ENCODE measurements around the gene MAML2.

MAML2 gene

DNA sequence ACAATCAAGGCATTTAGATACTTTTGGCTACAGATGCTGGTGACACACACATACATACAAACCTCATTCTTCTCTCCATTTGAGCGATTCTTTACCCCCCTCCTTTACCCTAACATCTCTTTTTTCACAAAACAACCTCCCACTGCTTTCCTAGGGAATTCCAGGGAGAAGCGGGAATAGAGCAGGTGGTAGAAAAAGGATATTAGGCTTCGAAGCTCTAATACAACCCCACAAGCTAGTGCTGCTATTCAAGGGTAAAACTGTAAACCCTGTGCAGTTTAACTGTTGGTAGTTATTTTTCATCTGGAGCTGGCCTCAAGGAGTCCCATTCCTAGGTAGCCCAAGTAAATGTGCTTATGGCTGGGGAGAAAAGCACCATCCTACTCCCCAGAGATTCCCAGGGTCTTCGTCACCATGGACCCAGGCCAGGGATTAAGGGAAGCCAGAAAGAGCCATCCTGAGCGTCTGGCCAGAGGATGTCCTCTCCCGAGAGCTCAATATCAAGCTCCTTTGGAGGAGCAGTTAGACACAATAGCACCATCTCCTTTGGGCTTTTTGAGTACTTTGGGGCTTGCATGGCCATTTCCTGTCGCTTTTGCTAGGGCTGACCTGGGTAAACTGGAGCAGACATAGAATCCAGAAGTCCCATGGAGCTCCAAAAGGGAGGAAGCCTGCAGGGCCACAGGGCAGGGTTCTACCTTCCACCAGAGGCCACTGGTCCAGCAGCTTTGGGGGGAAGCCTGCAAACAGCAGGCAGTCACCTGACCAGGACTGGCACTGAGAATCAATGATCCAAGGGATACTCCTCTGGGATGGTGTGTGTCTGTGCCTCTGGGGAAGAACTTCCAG lies 3.1 kb downstream of the MAML2 start:
- no peak for DNase-seq (ENCODE audit: low spot score)

GRCh38 chr11:96338910-96339705 lies 3.9 kb downstream of the MAML2 start:
- peak; percentile 83 for DNase-seq (ENCODE audit: low spot score)

DNA sequence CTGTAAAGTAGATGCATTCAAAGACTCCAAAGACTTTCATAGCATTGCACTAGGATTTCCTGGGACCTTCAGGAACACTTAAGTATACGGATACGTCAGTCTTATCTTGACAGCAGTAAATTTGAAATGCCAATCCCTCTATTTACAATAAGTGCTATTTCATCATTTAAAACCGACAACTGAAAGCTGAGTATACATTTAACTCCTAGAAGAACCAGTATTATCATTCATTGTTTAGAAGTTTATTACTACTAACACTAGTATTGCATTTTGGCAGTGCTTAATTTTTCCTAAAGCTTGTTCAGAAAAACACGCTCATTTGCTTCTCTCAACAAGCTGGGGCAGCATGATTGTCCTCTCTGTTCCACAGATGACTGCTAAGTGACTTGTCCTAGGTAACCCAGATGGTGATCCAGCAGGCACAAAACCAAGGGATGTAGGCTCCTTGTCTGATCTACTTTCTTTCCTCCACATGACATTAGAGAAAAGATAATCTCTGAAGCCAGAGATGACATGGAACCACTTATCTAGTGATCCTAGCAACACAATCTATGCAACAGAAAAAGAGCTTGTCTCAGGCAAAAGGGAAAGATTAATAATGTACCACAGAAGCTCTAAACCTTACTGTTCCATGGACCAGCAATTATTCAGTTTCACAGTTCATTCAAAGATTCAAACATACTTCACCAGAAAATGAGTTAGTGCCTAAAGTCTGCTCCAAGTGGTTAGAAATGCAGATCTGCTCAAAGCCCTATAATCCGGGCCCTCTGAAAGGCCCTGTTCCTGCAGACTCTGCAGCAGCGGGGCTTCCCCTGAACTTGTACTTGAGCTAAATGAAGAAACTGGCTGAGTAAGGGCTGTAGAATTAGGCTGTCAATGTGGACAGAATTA lies 5.2 kb downstream of the MAML2 start:
- DNase-seq (ENCODE audit: low spot score): peak; percentile 68

DNA sequence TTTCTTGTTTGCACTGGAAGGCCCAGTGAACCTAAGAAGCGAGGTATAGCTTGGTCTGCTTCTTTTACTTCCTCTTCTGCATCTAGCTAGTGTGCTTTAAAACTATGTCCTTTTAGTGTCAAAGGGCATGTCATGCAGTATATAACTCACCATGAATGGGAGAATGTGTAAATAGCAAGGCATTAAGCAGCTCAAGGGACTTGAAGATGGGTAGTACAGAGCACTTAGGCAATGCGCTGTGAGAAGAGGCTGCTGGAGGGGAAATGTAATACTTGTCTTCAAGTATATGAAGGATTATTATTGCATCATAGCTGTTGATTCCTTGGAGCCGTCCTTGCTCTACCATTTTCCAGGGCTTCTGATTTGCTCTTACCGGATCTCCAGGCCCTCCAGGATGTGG lies 7.6 kb downstream of the MAML2 start:
- DNase-seq (ENCODE audit: low spot score): no peak

GRCh38 chr11:96334219-96334618 lies 8.8 kb downstream of the MAML2 start:
- no peak for DNase-seq (ENCODE audit: low spot score)

DNA sequence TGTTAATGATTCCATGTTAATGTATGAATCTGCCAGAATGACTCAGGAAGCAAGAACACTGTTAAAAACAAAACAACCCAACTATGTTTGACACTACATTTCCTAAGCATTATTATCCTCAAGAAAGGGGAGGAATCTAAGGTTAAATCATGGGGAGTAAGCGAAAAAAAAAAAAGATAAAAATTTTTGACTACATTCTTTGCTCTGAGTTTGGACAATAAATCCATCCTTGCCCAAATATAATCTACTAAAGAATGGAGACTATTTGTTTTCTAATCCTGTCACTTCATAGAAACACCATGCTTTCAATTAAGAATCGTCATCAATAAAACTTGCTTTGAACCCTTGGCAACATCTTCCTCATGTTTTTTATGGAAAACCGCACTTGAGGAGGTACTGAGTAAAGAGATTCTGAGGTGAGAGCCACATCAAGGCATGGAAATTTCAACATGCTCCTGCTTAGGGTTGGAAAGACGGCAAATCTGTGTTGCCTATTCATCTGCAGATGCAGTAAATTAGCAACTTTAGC lies 9.7 kb downstream of the MAML2 start:
- no peak for DNase-seq (ENCODE audit: low spot score)

DNA sequence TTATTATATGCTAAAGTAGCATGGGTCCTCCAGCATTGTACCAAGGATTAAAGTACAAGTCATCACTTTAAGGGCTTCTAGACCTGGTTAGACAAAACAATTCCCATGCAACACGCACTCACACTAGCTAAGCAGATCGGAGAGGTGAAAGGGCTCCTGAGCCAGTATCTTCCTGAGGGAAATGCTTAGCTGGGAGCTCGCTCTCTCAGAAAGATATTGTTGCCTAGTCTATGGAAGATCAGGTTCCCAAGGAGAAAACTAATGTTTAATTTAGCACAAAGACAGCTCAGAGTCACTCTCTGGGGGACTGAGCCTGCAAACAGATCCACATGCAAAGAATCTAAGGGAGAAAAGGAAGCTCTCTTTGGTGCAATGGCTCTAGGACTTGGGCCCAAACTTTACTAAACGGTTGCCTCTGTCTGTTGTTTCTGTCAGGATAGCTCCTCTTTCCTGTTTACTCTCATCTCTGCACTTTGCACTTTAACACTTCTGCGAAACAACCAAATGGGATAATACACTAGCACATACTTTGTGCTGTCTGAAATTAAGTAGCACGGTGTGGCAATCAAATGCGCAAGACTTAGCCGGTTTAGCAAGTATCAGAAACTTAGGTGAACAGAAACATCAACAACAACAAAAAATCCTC lies 10.7 kb downstream of the MAML2 start:
- no peak for DNase-seq (ENCODE audit: low spot score)

GRCh38 chr11:96331699-96332116 lies 11.3 kb downstream of the MAML2 start:
- no peak for DNase-seq (ENCODE audit: low spot score)

GRCh38 chr11:96330511-96330859 lies 12.5 kb downstream of the MAML2 start:
- no peak for DNase-seq (ENCODE audit: low spot score)

GRCh38 chr11:96329855-96330510 lies 13.0 kb downstream of the MAML2 start:
- DNase-seq (ENCODE audit: low spot score): no peak

GRCh38 chr11:96329419-96329818 lies 13.6 kb downstream of the MAML2 start:
- peak; percentile 53 for DNase-seq (ENCODE audit: low spot score)

- DNase-seq (ENCODE audit: low spot score): no peak
These were observed 14.5 kb downstream of the MAML2 start for GRCh38 chr11:96328395-96329010.

DNA sequence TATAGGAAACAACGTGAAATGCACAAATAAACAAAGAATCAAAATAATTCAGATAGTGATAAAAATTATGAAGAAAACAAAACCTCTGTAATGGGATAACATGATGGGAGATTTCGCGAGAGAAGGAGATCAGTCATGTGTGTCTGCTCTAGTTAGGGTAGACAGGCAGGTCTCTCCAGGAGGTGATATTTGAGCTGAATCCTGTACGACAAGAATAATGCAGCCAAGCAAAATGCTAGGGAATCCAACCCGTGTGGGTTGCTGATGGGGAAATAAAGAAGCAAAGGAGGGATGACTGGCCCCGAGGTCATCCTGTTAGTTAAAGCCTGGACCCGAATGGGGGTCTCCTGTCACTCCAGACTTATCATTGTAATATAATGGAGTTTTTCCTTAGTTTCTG lies 16.0 kb downstream of the MAML2 start:
- DNase-seq (ENCODE audit: low spot score): no peak

DNA sequence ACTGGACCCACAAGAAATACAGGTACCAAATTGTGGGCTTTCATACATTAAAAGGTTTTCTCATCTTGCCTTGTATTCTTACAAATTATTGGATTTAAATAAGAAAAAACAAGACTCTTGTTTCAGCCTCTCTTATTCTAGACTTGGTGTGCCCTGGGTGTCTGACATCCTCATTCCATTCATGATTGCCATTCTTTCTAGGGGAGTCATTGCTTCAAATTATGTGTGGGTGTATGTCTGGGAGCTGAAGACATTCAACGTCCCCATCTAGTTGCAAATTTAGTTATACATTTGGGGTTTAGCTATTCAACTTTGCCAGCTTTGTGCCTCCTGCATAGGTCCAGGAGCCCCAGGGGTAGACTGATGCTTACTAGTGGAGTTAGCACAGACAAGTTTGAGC lies 18.1 kb downstream of the MAML2 start:
- no peak for DNase-seq (ENCODE audit: low spot score)

DNA sequence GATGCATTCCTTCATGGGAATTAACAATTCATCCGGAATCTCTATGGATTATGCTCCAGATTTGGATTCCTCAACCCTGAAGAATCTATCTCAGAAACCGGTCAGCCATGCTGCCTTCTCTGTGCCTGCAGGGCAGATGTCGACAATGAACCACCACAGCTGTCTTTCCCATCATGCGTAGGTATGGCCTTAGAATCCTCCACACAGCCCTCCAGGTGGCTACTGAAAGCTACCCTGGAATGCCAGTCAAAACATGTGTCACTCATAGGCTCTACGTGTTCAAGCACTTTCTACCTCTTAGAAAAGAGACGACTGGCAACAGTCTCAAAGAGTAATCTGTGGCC lies 19.4 kb downstream of the MAML2 start:
- no peak for DNase-seq (ENCODE audit: low spot score)

DNA sequence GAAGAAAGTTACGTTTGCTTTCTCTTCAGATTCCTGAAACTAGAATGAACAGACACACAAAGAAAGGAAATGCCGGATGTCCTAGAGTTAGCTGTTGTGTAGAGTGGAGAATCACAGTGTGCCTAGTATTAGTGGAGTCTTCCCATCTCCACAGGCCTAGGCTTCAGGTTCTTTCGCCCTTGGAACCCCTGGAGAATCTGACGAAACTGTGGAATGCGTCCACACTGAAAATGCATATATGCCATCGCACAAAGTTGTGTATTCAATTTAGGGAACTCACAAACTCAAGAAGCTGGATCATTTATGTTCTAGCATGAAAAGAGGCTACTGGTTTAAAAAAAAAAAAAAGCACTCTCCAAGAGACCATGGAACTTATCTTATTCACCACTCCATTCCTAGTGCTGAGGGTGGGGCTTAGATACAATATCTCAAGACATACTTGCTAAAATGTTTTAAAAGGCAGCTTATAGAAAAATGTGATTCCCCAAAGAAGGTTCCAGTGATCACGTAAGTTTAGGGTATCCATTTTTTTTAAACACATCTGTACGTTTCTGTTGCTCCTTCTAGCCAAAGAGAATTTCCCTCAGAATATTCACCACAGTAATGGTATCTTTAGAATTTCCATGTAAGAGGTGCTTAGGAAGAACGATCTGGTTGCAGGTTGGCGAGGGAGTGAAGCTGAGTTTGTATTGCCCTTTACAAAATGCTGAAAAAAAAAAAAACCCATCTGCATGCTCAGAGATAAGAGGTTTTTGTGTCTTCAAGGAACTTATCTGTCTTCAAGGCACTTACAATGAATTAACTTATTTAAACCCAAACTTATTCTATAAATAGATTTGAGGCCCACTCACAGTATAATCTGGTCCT lies 20.0 kb downstream of the MAML2 start:
- no peak for DNase-seq (ENCODE audit: low spot score)

DNA sequence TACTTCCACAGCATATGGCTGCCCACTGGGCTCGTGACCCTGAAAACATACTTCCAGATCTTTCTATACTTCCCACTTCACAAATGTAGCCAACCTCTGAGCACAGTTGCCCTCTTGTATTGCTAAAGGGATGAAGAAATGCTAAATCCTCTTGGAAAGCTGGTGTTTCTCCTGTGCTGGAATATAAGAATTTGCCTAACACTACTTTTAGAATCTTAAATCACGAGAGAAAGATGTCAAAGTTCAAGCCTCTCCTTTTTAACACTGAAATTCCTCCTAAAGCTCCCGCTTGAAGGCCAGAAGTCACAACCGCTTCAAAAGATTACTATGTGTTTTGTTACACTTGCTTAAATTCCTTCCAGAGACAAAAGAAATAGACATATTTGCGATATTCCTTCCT lies 21.9 kb downstream of the MAML2 start:
- DNase-seq (ENCODE audit: low spot score): no peak

DNA sequence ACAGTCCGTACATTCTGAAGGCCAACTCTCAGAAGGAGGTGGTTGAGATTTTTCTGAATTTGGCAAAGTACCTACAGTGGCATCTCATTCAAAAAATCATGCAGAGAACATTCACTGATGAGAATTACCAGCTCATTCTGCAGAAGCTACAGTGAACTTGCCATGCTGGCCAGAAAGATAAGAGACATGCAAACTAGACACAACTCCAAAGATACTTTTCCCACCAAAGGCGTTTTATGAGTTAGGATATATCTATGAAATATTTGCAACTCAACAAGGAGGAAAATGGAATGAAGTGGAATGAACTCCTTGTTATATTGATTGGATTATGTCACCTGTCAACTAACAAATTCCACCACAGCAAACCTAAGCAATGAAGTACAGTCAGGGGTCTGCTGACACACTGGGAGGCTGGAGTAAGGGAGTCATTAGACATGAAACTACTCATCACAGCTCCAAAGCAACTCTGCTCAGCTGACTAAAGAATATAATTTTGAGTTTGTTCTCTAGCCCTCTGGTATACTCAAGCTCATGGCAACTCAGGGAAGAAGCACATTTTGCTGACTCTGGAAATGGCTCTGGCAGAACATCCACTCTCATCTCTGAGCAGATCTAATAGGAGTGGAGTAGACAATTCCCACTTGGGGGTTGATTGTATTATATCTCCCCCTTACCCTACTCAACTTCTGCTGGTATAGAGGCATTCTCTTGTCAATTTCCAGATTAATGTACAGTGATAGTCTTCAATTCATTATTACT lies 22.9 kb downstream of the MAML2 start:
- no peak for DNase-seq (ENCODE audit: low spot score)

GRCh38 chr11:96318850-96319249 lies 24.1 kb downstream of the MAML2 start:
- no peak for DNase-seq (ENCODE audit: low spot score)
